ENCODE measurements around the gene SLC16A11.

GRCh38 chr17:7010523-7010922, 33.4 kb downstream of the SLC16A11 start:
- no peak for TF ChIP-seq POLR2A (IDR thresholded peaks at IDR 0.05; ENCODE audit: low read depth, low read length)
- no peak for TF ChIP-seq POLR2AphosphoS5 (IDR thresholded peaks at IDR 0.05; ENCODE audit: low read depth, low read length)
